GM12864 (cell line): ENCODE measurements around the gene CMTR2.
"Not testable (repeated sequence)": the region's sequence is repeated elsewhere in the genome, so short reads cannot be mapped to it uniquely, and the experiment has no call there.

ENCODE experiments used
- DNase-seq: peaks from one replicate; pipeline ENCODE4 v3.0.0-alpha.2; 2011; ENCODE audit warnings: low read depth
- H3K4me3 ChIP-seq: 2 replicates; pipeline ENCODE4 v1.5.1; 2011; ENCODE audit warnings: mild to moderate bottlenecking, low read depth, low read length, control low read depth
- CTCF ChIP-seq: IDR thresholded peaks from 2 replicates; pipeline ENCODE4 v1.5.1; 2011; ENCODE audit warnings: low read depth, mild to moderate bottlenecking, moderate library complexity, low read length, control low read depth, inconsistent platforms; ENCODE audit errors: missing control alignments

Gene CMTR2

GRCh38 chr16:71293919-71294318, 4.7 kb upstream of the CMTR2 start:
- no peak for DNase-seq
- H3K4me3 ChIP-seq: no peak overlapping the region
- no peak for TF ChIP-seq CTCF

- not testable (repeated sequence) for DNase-seq, H3K4me3 ChIP-seq
Observed at GRCh38 chr16:71292095-71292494, 2.9 kb upstream of the CMTR2 start.

- H3K4me3 ChIP-seq: peak overlapping the region; percentile 71
- no peak for DNase-seq
- no peak for TF ChIP-seq CTCF
Observed at GRCh38 chr16:71289732-71290062, 495 bp upstream of the CMTR2 start.

GRCh38 chr16:71288570-71288889, 672 bp downstream of the CMTR2 start:
- H3K4me3 ChIP-seq: peak overlapping the region; percentile 71
- no peak for TF ChIP-seq CTCF
- DNase-seq: no peak

- H3K4me3 ChIP-seq: peak overlapping the region; percentile 71
- DNase-seq: no peak
- TF ChIP-seq CTCF: no peak
Observed at GRCh38 chr16:71287911-71288310, 1.3 kb downstream of the CMTR2 start.

GRCh38 chr16:71287454-71287853, 1.7 kb downstream of the CMTR2 start:
- no peak for DNase-seq
- H3K4me3 ChIP-seq: no peak overlapping the region
- no peak for TF ChIP-seq CTCF

GRCh38 chr16:71283612-71284011, 5.6 kb downstream of the CMTR2 start:
- no peak for DNase-seq
- TF ChIP-seq CTCF: no peak

GRCh38 chr16:71282943-71283342, 6.3 kb downstream of the CMTR2 start:
- H3K4me3 ChIP-seq: no peak overlapping the region
- no peak for TF ChIP-seq CTCF
- DNase-seq: no peak

More at GRCh38 chr16:71283612-71284011, 5.6 kb downstream of the CMTR2 start:
- no peak overlapping the region for H3K4me3 ChIP-seq
